Measurements from ENCODE around the gene ACSF3.

- TF ChIP-seq CTCF (IDR thresholded peaks at IDR 0.05) = no peak
- TF ChIP-seq POLR2AphosphoS5 (IDR thresholded peaks at IDR 0.05; ENCODE audit: low read depth, low read length) = no peak
- no peak for TF ChIP-seq REST (IDR thresholded peaks at IDR 0.05; ENCODE audit: insufficient read depth in 1 of 2, low read depth in 2 of 2, low read length in 1 of 2)
- no peak for TF ChIP-seq TCF7L2 (IDR thresholded peaks at IDR 0.05; ENCODE audit: low read depth, low read length)
- TF ChIP-seq SIN3A (IDR thresholded peaks at IDR 0.05; ENCODE audit: borderline replicate concordance, insufficient read depth, low read depth, low read length) = no peak
Observed at GRCh38 chr16:89114159-89114981, 20.7 kb downstream of the ACSF3 start.

Measured in Panc1 (cell line).